Endodermal cell (in vitro differentiated cells): ENCODE data around the gene ZNF423. TPM values are rescaled to one million over a fixed set of nuclear protein-coding genes. Genes with fewer than 3 reads are reported as not detected.

Source experiments
- DNase-seq: peaks from one replicate; pipeline ENCODE4 v3.0.0-alpha.2; 2017
- H3K27ac ChIP-seq: 2 replicates; pipeline ENCODE4 v1.5.1; 2013; ENCODE audit warnings: mild to moderate bottlenecking, low read depth, low read length, moderate library complexity
- H3K27me3 ChIP-seq: 2 replicates; pipeline ENCODE4 v1.6.1; 2013; ENCODE audit warnings: mild to moderate bottlenecking, low read length, moderate library complexity; ENCODE audit not compliant: insufficient read depth, control insufficient read depth, poor library complexity, severe bottlenecking
- H3K36me3 ChIP-seq: 2 replicates; pipeline ENCODE4 v1.7.0; 2013; ENCODE audit warnings: mild to moderate bottlenecking, low read length, moderate library complexity; ENCODE audit not compliant: control insufficient read depth, insufficient read depth
- H3K4me1 ChIP-seq: one replicate; pipeline ENCODE4 v1.7.0; 2013; ENCODE audit warnings: low read length; ENCODE audit not compliant: control insufficient read depth, insufficient read depth
- H3K4me3 ChIP-seq: 2 replicates; pipeline ENCODE4 v1.5.1; 2013; ENCODE audit warnings: mild to moderate bottlenecking, low read length, moderate library complexity
- H3K9ac ChIP-seq: 2 replicates; pipeline ENCODE4 v1.6.1; 2013; ENCODE audit warnings: mild to moderate bottlenecking, low read length, moderate library complexity; ENCODE audit not compliant: poor library complexity, severe bottlenecking; ENCODE audit errors: extremely low read depth
- H3K9me3 ChIP-seq: 2 replicates; pipeline ENCODE4 v1.6.1; 2013; ENCODE audit warnings: mild to moderate bottlenecking, low read length, moderate library complexity; ENCODE audit not compliant: control insufficient read depth
- H3K27ac Mint-ChIP-seq: 2 replicates; pipeline ENCODE4 v1.8.0; 2020; ENCODE audit warnings: mixed read lengths
- H3K27me3 Mint-ChIP-seq: 2 replicates; pipeline ENCODE4 v1.8.0; 2021; ENCODE audit warnings: mild to moderate bottlenecking, mixed read lengths; ENCODE audit not compliant: insufficient read depth
- H3K36me3 Mint-ChIP-seq: 2 replicates; pipeline ENCODE4 v1.8.0; 2020; ENCODE audit warnings: low read depth, mixed read lengths
- H3K4me1 Mint-ChIP-seq: 2 replicates; pipeline ENCODE4 v1.8.0; 2020; ENCODE audit warnings: mixed read lengths
- H3K4me3 Mint-ChIP-seq: 2 replicates; pipeline ENCODE4 v1.8.0; 2020; ENCODE audit warnings: mild to moderate bottlenecking, moderate library complexity, mixed read lengths
- H3K9me3 Mint-ChIP-seq: 2 replicates; pipeline ENCODE4 v1.8.0; 2020; ENCODE audit warnings: mild to moderate bottlenecking, mixed read lengths
- WGBS, 2 experiments: methylation state at CpG; one replicate each; pipeline versions ENCODE4 v1.1.5 to v1.1.7; 2013; ENCODE audit warnings: missing lambda C conversion rate in 2 of 2, mixed read lengths in 1 of 2; ENCODE audit not compliant: insufficient coverage in 1 of 2, insufficient read length in 1 of 2; 5-methylcytosine and 5-hydroxymethylcytosine counted together
- total RNA-seq, 2 donors: library from RNA; stranded (reverse); fragmentation: NEBNext Ultra II Directional in 1 of 2; extraction: Animal tissue kit (Norgen Biotek cat#: 25700) in 1 of 2; gene quantifications; 2 replicates in 1 of 2; 3 replicates in 1 of 2; pipeline ENCODE4 v1.2.1, GENCODE V29; 2021
- TF ChIP-seq, protein P1 (sequence below): fragments of 200-600 bp; sonication (generic); conservative IDR thresholded peaks from 2 replicates; pipeline ENCODE4 v1.5.0; 2021; ENCODE audit warnings: antibody characterized with exemption, mild to moderate bottlenecking

The ZNF423 gene
- total RNA-seq, 2 donors from 2014 or later, result 30.3 to 41.9 TPM

DNA sequence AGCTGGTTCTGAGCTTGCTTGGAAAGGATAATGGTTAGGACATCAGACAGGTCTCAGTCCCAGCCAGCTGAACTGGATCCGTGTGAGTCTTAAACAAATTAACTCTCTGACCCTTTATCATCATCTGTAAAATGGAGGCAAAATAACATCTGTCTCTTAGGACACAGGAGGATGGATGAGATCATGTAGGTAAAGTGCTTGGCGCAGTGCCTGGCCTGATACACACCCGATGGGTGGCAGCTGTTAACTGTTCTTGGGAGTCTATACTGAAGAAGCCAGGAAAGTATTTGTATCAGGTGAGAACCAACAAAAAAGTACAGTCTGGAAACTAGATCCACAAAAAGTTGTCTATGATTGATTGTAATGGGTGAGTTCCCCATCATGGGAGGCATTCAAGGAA, 293.7 kb downstream of the ZNF423 start:
- peaks cover 37% of the 10 kb centered on the region for H3K4me1 ChIP-seq
- H3K4me1 Mint-ChIP-seq, result peaks cover 48% of the 10 kb centered on the region
- TF ChIP-seq, protein P1, sequence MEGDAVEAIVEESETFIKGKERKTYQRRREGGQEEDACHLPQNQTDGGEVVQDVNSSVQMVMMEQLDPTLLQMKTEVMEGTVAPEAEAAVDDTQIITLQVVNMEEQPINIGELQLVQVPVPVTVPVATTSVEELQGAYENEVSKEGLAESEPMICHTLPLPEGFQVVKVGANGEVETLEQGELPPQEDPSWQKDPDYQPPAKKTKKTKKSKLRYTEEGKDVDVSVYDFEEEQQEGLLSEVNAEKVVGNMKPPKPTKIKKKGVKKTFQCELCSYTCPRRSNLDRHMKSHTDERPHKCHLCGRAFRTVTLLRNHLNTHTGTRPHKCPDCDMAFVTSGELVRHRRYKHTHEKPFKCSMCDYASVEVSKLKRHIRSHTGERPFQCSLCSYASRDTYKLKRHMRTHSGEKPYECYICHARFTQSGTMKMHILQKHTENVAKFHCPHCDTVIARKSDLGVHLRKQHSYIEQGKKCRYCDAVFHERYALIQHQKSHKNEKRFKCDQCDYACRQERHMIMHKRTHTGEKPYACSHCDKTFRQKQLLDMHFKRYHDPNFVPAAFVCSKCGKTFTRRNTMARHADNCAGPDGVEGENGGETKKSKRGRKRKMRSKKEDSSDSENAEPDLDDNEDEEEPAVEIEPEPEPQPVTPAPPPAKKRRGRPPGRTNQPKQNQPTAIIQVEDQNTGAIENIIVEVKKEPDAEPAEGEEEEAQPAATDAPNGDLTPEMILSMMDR, result no peak

DNA sequence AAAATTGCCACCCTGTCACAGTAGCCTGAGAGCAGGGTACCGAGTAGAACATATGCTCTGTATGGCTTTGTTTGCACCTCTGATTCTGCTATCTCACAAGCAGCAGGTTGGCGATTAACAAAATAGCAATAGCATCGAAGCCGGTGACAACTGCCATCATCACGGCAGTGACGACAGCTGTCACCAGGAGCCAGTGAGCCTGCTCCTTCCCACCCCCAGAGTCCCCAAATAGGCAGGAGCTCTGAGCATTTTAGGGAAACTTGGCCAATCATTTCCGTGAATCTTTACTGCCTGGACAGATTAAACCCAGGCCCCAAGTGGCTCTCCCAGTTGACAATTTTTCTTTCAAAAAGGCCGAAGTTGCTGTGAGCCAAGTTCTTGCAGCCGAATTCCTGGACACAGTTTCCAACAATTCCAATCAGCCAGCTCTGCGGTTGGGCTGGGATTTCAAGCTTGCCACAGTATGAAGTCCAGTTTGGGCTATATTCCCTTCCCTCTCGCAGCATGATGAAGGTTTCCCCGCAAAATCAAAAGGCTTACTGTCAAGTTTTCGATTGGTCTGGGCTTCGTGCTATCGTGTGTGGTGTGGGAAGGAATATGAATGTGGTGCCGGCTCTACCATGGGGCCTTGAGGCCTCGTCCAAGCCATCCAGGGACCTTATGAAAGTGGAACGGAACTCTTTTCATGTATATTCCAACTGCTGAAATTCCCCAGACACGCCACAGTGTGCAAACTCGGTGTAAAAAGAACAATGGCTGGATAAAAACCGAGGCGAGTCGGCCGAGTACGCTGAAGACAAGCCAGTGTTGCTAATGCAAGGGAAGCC, 295.7 kb downstream of the ZNF423 start:
- no peaks in the 10 kb centered on the region for H3K36me3 ChIP-seq
- WGBS, 2 experiments, result 91 to 93% methylated on average over 20 to 25 of the region's 25 CpGs
- Mint-ChIP-seq H3K4me3 (no peak overlapping the region), H3K27ac (no peak overlapping the region), H3K27me3 (no peaks in the 10 kb centered on the region), H3K4me1 (peaks cover 44% of the 10 kb centered on the region), H3K9me3 (no peaks in the 10 kb centered on the region), H3K36me3 (no peaks in the 10 kb centered on the region)
- H3K9ac ChIP-seq, result no peak overlapping the region
- H3K4me3 ChIP-seq, result no peak overlapping the region
- H3K4me1 ChIP-seq, result peaks cover 40% of the 10 kb centered on the region
- no peak for DNase-seq
- no peaks in the 10 kb centered on the region for H3K27me3 ChIP-seq
- TF ChIP-seq, protein P1, result no peak
- no peaks in the 10 kb centered on the region for H3K9me3 ChIP-seq
- H3K27ac ChIP-seq, result peak overlapping the region; percentile 21

More for the DNA sequence above, 293.7 kb downstream of the ZNF423 start:
- Histone ChIP-seq H3K27ac (no peak overlapping the region), H3K27me3 (no peaks in the 10 kb centered on the region), H3K36me3 (no peaks in the 10 kb centered on the region), H3K4me3 (no peak overlapping the region), H3K9ac (no peak overlapping the region), H3K9me3 (no peaks in the 10 kb centered on the region)
- 94 to 96% methylated on average over 2 to 3 of the region's 3 CpGs for WGBS, 2 experiments
- H3K9me3 Mint-ChIP-seq, result no peaks in the 10 kb centered on the region
- H3K36me3 Mint-ChIP-seq, result no peaks in the 10 kb centered on the region
- H3K27me3 Mint-ChIP-seq, result no peaks in the 10 kb centered on the region
- no peak overlapping the region for H3K4me3 Mint-ChIP-seq
- no peak for DNase-seq
- no peak overlapping the region for H3K27ac Mint-ChIP-seq

DNA sequence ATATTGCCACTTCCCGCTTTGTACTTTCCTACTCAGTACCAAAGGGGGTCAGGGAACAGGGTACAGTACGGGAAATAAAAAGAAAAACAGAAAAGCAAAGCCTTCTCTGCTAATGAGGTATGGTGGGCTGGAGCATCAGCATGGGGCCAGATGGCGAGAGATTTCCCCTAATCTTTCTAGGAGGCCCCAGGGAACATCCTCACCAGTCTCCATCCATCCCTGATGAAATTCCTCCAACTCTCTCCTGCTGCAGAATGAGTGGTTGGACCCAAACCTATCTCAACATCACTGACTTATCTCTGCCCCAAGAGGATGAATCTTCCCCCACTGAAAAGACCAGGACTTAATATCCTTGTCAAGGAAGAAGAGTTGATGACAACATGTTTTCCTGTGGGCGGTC, 296.7 kb downstream of the ZNF423 start:
- Mint-ChIP-seq H3K27me3 (no peaks in the 10 kb centered on the region), H3K36me3 (no peaks in the 10 kb centered on the region)

More for the DNA sequence above, 296.7 kb downstream of the ZNF423 start:
- no peak overlapping the region for H3K4me3 ChIP-seq
- no peak overlapping the region for H3K27ac ChIP-seq
- no peak overlapping the region for H3K27ac Mint-ChIP-seq
- H3K9me3 Mint-ChIP-seq, result no peaks in the 10 kb centered on the region
- H3K27me3 ChIP-seq, result no peaks in the 10 kb centered on the region
- no peaks in the 10 kb centered on the region for H3K9me3 ChIP-seq
- H3K4me1 ChIP-seq, result peaks cover 31% of the 10 kb centered on the region
- peaks cover 34% of the 10 kb centered on the region for H3K4me1 Mint-ChIP-seq
- no peak overlapping the region for H3K4me3 Mint-ChIP-seq
- TF ChIP-seq, protein P1, result no peak
- H3K36me3 ChIP-seq, result no peaks in the 10 kb centered on the region
- whole genome bisulfite sequencing, 2 experiments, result 76 to 79% methylated on average over 3 to 4 of the region's 4 CpGs
- H3K9ac ChIP-seq, result no peak overlapping the region
- no peak for DNase-seq
